HCT116 (cell line): Measurements from ENCODE around the gene SLC1A3. TPM values are rescaled to one million over a fixed set of nuclear protein-coding genes. Genes with fewer than 3 reads are reported as not detected.

Experiments
- ATAC-seq: fragments of 200-7000 bp; cut with Tn5 transposase; 2 replicates; pipeline ENCODE4 v1.9.1; 2020; ENCODE audit warnings: mild to moderate bottlenecking, moderate library complexity
- BruUV-seq: library from RNA; stranded (reverse); fragments of 400-500 nt; replicated peaks from 2 replicates; lab custom pipeline; 2021; lab: Mats Ljungman, UMichigan
- CTCF ChIA-PET: fragments of 300-600 bp; sonication (Branson Sonifier 250); formaldehyde crosslinking; loops from one replicate; lab custom pipeline; 2021; ENCODE audit warnings: antibody characterized with exemption; lab: Charles Lee
- POLR2A ChIA-PET: fragments of 300-600, 350-600 bp; sonication (Branson Sonifier 250); formaldehyde crosslinking; loops from one replicate; lab custom pipeline; 2021; ENCODE audit warnings: antibody characterized with exemption; lab: Charles Lee
- RAD21 ChIA-PET, 2 experiments: fragments of 300-600 bp; sonication (Branson Sonifier 250); formaldehyde crosslinking; loops; one replicate each; lab custom pipeline; 2023; ENCODE audit warnings: low total read pairs in 2 of 2; ENCODE audit not compliant: uncharacterized antibody in 2 of 2, unreplicated experiment in 2 of 2, low non-redundant PET in 1 of 2; lab: Charles Lee
- DNase-seq: peaks from one replicate; pipeline ENCODE4 v3.0.0-alpha.2; 2010; ENCODE audit warnings: low read depth, low spot score
- H2AFZ ChIP-seq: fragments of 200-600 bp; shearing (Covaris generic), sonication (generic); 2 replicates; pipeline ENCODE4 v1.6.1; 2017; ENCODE audit warnings: low read depth, mixed run types, mixed read lengths, antibody characterized with exemption, low read length; ENCODE audit not compliant: poor library complexity, severe bottlenecking
- H3K27ac ChIP-seq: 2 replicates; pipeline ENCODE4 v1.5.1; 2012; ENCODE audit warnings: low read depth, low read length
- H3K27me3 ChIP-seq: fragments of 200-600 bp; sonication (generic); 2 replicates; pipeline ENCODE4 v1.6.1; 2016; ENCODE audit warnings: mixed run types, low read length, mixed read lengths; ENCODE audit not compliant: insufficient read depth
- H3K36me3 ChIP-seq, 2 experiments: fragments of 200-500 bp in 1 of 2; fragments of 200-600 bp in 1 of 2; sonication (Bioruptor generic) in 1 of 2; sonication (generic) in 1 of 2; 2 replicates each; pipeline versions ENCODE4 v1.5.1 to v1.6.1; 2014 to 2016; ENCODE audit warnings: low read length in 2 of 2, inconsistent platforms in 1 of 2, mixed read lengths in 1 of 2, mixed run types in 1 of 2; ENCODE audit not compliant: insufficient read depth in 2 of 2, control insufficient read depth in 1 of 2
- H3K4me1 ChIP-seq, 2 experiments: fragments of 200-600 bp in 1 of 2; sonication (generic) in 1 of 2; 2 replicates each; pipeline versions ENCODE4 v1.5.1 to v1.6.1; 2012 to 2017; ENCODE audit warnings: low read length in 2 of 2, inconsistent platforms in 1 of 2, mild to moderate bottlenecking in 1 of 2, mixed read lengths in 1 of 2, mixed run types in 1 of 2, moderate library complexity in 1 of 2; ENCODE audit not compliant: insufficient read depth in 2 of 2, control insufficient read depth in 1 of 2
- H3K4me2 ChIP-seq: fragments of 200-600 bp; sonication (generic); 2 replicates; pipeline ENCODE4 v1.6.1; 2017; ENCODE audit warnings: mixed run types, low read length, mixed read lengths
- H3K4me3 ChIP-seq, 2 experiments: fragments of 200-600 bp in 1 of 2; sonication (generic) in 1 of 2; replicated peaks in 1 of 2; 2 replicates each; pipeline ENCODE4 v1.5.1; 2011 to 2016; ENCODE audit warnings: low read length in 2 of 2, control low read depth in 1 of 2, low read depth in 1 of 2, mild to moderate bottlenecking in 1 of 2, mixed read lengths in 1 of 2, mixed run types in 1 of 2
- H3K79me2 ChIP-seq: fragments of 200-600 bp; sonication (generic); 2 replicates; pipeline ENCODE4 v1.6.1; 2017; ENCODE audit warnings: mild to moderate bottlenecking, mixed run types, low read length, moderate library complexity, mixed read lengths; ENCODE audit not compliant: insufficient read depth
- H3K9ac ChIP-seq: fragments of 200-600 bp; sonication (generic); 2 replicates; pipeline ENCODE4 v1.6.1; 2016; ENCODE audit warnings: low read length, mixed read lengths
- H3K9me2 ChIP-seq: fragments of 200-600 bp; sonication (generic), shearing (Covaris generic); 2 replicates; pipeline ENCODE4 v1.6.1; 2017; ENCODE audit warnings: mixed run types, mild to moderate bottlenecking, moderate library complexity; ENCODE audit not compliant: insufficient read depth
- H3K9me3 ChIP-seq, 2 experiments: fragments of 200-500 bp in 1 of 2; fragments of 200-600 bp in 1 of 2; sonication (Bioruptor generic) in 1 of 2; sonication (generic) in 1 of 2; 2 replicates each; pipeline ENCODE4 v1.6.1; 2014 to 2017; ENCODE audit warnings: low read length in 2 of 2, mixed read lengths in 2 of 2, inconsistent platforms in 1 of 2, low read depth in 1 of 2, mild to moderate bottlenecking in 1 of 2, mixed run types in 1 of 2, moderate library complexity in 1 of 2; ENCODE audit not compliant: control insufficient read depth in 1 of 2, insufficient read depth in 1 of 2
- H4K20me1 ChIP-seq: fragments of 200-600 bp; sonication (generic), shearing (Covaris generic); 2 replicates; pipeline ENCODE4 v1.6.1; 2017; ENCODE audit warnings: mixed run types, mild to moderate bottlenecking, moderate library complexity; ENCODE audit not compliant: insufficient read depth
- ATF3 ChIP-seq: IDR thresholded peaks from 2 replicates; pipeline ENCODE4 v1.6.1; 2012
- JUND ChIP-seq: IDR thresholded peaks from 2 replicates; pipeline ENCODE4 v1.6.1; 2012
- POLR2AphosphoS5 ChIP-seq: IDR thresholded peaks from 2 replicates; pipeline ENCODE4 v1.6.1; 2011; ENCODE audit warnings: mild to moderate bottlenecking, low read depth, low read length, moderate library complexity
- SRF ChIP-seq: IDR thresholded peaks from 2 replicates; pipeline ENCODE4 v1.6.1; 2012; ENCODE audit warnings: low read depth
- intact Hi-C: fragments of 100-400 bp; cut with micrococcal nuclease; formaldehyde crosslinking; loops from 2 replicates; pipeline ENCODE4 v1.10.0; 2022
- total RNA-seq: library from RNA; stranded (reverse); gene quantifications from one replicate; pipeline ENCODE4 v1.2.1, GENCODE V29; 2021; ENCODE audit not compliant: unreplicated experiment

SLC1A3 gene
- total RNA-seq, 1 experiment from 2014 or later, result 12.9 TPM

DNA sequence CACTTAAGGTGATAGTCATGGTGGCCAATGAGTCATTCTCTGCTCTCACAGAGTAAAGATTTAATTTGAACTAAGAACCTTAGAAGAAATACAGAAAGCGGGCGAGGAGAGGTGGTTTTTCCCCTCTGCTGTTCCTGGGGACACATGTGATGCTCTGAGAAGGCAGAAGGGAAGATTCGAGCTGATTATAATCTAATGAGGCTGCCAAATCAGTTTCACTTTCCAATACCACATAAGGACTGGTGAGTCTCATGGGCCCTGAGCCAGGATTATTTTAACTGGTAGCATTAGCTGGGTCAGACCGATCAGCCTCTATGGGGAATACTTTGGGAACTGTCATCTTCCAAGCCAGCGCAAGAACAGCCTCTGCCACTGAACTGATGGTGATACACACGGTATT is 116.5 kb downstream of the SLC1A3 start:
- H3K79me2 ChIP-seq, result no peaks in the 10 kb centered on the region
- H3K9ac ChIP-seq, result no peak overlapping the region
- no peak overlapping the region for H3K27ac ChIP-seq
- H3K4me3 ChIP-seq, result no peak overlapping the region
- H3K4me1 ChIP-seq, result no peaks in the 10 kb centered on the region
- H3K36me3 ChIP-seq, result no peaks in the 10 kb centered on the region
- no peak overlapping the region for H3K4me2 ChIP-seq
- RAD21 ChIA-PET, result no interaction called here
- TF ChIP-seq SRF, result no peak
- no peak for TF ChIP-seq POLR2AphosphoS5
- TF ChIP-seq ATF3, result no peak
- H3K9me2 ChIP-seq, result no peaks in the 10 kb centered on the region
- BruUV-seq, result no TSS peak
- POLR2A ChIA-PET, result no interaction called here
- H2AFZ ChIP-seq, result no peak overlapping the region
- intact Hi-C loops, result no loop called here
- CTCF ChIA-PET, result interaction anchor here (1.1 to 1.4 kb wide), 2 partner anchors 17 to 32 kb away, joined by 3 read pairs; no protein-coding TSS in a partner anchor
- H3K9me3 ChIP-seq, result no peaks in the 10 kb centered on the region
- no peaks in the 10 kb centered on the region; the same call in 1 of the 2 replicates for H3K27me3 ChIP-seq
- no peak for DNase-seq
- no peak for ATAC-seq
- no peaks in the 10 kb centered on the region for H4K20me1 ChIP-seq

GRCh38 chr5:36723912-36724311 is 117.5 kb downstream of the SLC1A3 start:
- POLR2A ChIA-PET, result no interaction called here
- Histone ChIP-seq H3K4me3 (no peak overlapping the region), H3K9ac (no peak overlapping the region), H2AFZ (no peak overlapping the region), H3K9me2 (no peaks in the 10 kb centered on the region), H3K4me1 (no peaks in the 10 kb centered on the region), H3K9me3 (no peaks in the 10 kb centered on the region), H4K20me1 (no peaks in the 10 kb centered on the region), H3K36me3 (no peaks in the 10 kb centered on the region), H3K27ac (no peak overlapping the region), H3K79me2 (no peaks in the 10 kb centered on the region), H3K4me2 (no peak overlapping the region), H3K27me3 (no peaks in the 10 kb centered on the region; the same call in 1 of the 2 replicates)
- no peak for TF ChIP-seq JUND
- CTCF ChIA-PET, result interaction anchor here (1.1 kb wide), 1 partner anchor 33 kb away, joined by 3 read pairs; no protein-coding TSS in a partner anchor
- no peak for DNase-seq
- no peak for ATAC-seq
- no TSS peak for BruUV-seq
- intact Hi-C loops, result no loop called here
- RAD21 ChIA-PET, result no interaction called here
